Body of pancreas (tissue), 4 donors: ENCODE data around the gene SCGB3A2.

Source experiments
- CTCF ChIP-seq, 7 experiments: fragments of 450-650 bp in 4 of 7; fragments of 200-600 bp in 3 of 7; sonication (generic) in 3 of 7; IDR thresholded peaks; one replicate each; pipeline ENCODE4 v1.5.1; 2016 to 2019; ENCODE audit warnings: antibody characterized with exemption in 7 of 7
- POLR2A ChIP-seq, 3 donors: fragments of 450-650 bp; IDR thresholded peaks; one replicate each; pipeline ENCODE4 v1.6.1; 2016; ENCODE audit warnings: antibody characterized with exemption in 3 of 3, mild to moderate bottlenecking in 2 of 3

GRCh38 chr5:147832541-147832940, 46.0 kb upstream of the SCGB3A2 start:
- TF ChIP-seq CTCF (IDR thresholded peaks at IDR 0.05) (no peak), POLR2A (IDR thresholded peaks at IDR 0.05) (no peak)
